Suprapubic skin (tissue), 4 donors: ENCODE data around the gene LRP2BP. TPM values are rescaled to one million over a fixed set of nuclear protein-coding genes. Genes with fewer than 3 reads are reported as not detected.

Experiments used
- DNase-seq, 2 donors: peaks; one replicate each; pipeline ENCODE4 v3.0.0-alpha.2; 2019; ENCODE audit warnings: low spot score in 2 of 2
- H3K27ac ChIP-seq: fragments of 200-600 bp; sonication (generic); one replicate; pipeline ENCODE4 v1.5.1; 2019
- H3K27me3 ChIP-seq: fragments of 200-600 bp; sonication (generic); one replicate; pipeline ENCODE4 v1.5.1; 2019
- H3K36me3 ChIP-seq: fragments of 200-600 bp; sonication (generic); one replicate; pipeline ENCODE4 v1.5.1; 2019
- H3K4me1 ChIP-seq: fragments of 200-600 bp; sonication (generic); one replicate; pipeline ENCODE4 v1.5.1; 2019
- H3K4me3 ChIP-seq: fragments of 200-600 bp; sonication (generic); one replicate; pipeline ENCODE4 v1.5.1; 2019; ENCODE audit warnings: mild to moderate bottlenecking
- H3K9me3 ChIP-seq: fragments of 200-600 bp; sonication (generic); one replicate; pipeline ENCODE4 v1.5.1; 2019
- EP300 ChIP-seq: sonication (generic); formaldehyde crosslinking; IDR thresholded peaks from one replicate; pipeline ENCODE4 v1.6.1; 2017; ENCODE audit warnings: antibody characterized with exemption
- POLR2A ChIP-seq, 2 donors: fragments of 450-650 bp; IDR thresholded peaks; one replicate each; pipeline ENCODE4 v1.6.1; 2017; ENCODE audit warnings: antibody characterized with exemption in 2 of 2, mild to moderate bottlenecking in 2 of 2, moderate library complexity in 2 of 2
- POLR2AphosphoS5 ChIP-seq, 3 donors: sonication (generic); formaldehyde crosslinking; IDR thresholded peaks; one replicate each; pipeline ENCODE4 v1.6.1; 2017; ENCODE audit warnings: antibody characterized with exemption in 3 of 3
- WGBS: methylation state at CpG from one replicate; pipeline ENCODE4 v1.1.5; 2018; 5-methylcytosine and 5-hydroxymethylcytosine counted together
- total RNA-seq, 4 donors: library from RNA; depleted of rRNA; stranded (reverse); fragments of >200 nt; gene quantifications; one replicate each; pipeline ENCODE4 v1.1.0, GENCODE V29; 2016
- TF ChIP-seq, protein P1 (sequence below), 2 donors: fragments of 200-600 bp in 1 of 2; fragments of 450-650 bp in 1 of 2; sonication (generic) in 1 of 2; IDR thresholded peaks; one replicate each; pipeline ENCODE4 v1.5.1; 2016 to 2019; ENCODE audit warnings: antibody characterized with exemption in 2 of 2, mild to moderate bottlenecking in 1 of 2, moderate library complexity in 1 of 2

LRP2BP gene
- total RNA-seq, 4 donors from 2014 or later: 0.60 to 3.1 (median 1.3) TPM

DNA sequence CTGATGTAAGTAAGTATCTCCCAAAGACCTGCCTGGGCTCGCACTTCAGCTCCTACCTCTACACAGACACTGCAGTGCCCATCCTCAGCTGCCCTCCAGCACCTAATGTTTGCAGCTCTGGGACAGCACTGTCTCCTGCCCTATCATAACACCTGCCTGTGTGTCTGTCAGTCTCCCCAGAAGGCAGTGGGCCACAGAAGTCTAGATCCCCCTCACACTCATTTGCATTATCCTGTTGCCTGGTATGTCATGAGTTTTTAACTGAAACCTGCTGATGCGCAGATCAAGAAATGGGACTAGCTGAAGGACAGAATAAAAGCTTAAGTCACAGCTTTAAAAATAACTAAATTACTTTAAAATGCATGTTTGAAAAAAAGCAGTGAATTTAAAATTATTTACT is 43.0 kb downstream of the LRP2BP start:
- H3K4me1 ChIP-seq: no peaks in the 10 kb centered on the region
- H3K9me3 ChIP-seq: no peaks in the 10 kb centered on the region
- H3K27me3 ChIP-seq: no peaks in the 10 kb centered on the region
- no peak overlapping the region for H3K27ac ChIP-seq
- no peak overlapping the region for H3K4me3 ChIP-seq
- 95% methylated on average over 2 of the region's 2 CpGs for WGBS
- no peak for TF ChIP-seq POLR2A (IDR thresholded peaks at IDR 0.05)
- TF ChIP-seq, protein P1, sequence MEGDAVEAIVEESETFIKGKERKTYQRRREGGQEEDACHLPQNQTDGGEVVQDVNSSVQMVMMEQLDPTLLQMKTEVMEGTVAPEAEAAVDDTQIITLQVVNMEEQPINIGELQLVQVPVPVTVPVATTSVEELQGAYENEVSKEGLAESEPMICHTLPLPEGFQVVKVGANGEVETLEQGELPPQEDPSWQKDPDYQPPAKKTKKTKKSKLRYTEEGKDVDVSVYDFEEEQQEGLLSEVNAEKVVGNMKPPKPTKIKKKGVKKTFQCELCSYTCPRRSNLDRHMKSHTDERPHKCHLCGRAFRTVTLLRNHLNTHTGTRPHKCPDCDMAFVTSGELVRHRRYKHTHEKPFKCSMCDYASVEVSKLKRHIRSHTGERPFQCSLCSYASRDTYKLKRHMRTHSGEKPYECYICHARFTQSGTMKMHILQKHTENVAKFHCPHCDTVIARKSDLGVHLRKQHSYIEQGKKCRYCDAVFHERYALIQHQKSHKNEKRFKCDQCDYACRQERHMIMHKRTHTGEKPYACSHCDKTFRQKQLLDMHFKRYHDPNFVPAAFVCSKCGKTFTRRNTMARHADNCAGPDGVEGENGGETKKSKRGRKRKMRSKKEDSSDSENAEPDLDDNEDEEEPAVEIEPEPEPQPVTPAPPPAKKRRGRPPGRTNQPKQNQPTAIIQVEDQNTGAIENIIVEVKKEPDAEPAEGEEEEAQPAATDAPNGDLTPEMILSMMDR (IDR thresholded peaks at IDR 0.05): no peak
- no peak for TF ChIP-seq EP300
- TF ChIP-seq POLR2AphosphoS5 (IDR thresholded peaks at IDR 0.05): no peak
- H3K36me3 ChIP-seq: peaks cover 28% of the 10 kb centered on the region
- DNase-seq: no peak

DNA sequence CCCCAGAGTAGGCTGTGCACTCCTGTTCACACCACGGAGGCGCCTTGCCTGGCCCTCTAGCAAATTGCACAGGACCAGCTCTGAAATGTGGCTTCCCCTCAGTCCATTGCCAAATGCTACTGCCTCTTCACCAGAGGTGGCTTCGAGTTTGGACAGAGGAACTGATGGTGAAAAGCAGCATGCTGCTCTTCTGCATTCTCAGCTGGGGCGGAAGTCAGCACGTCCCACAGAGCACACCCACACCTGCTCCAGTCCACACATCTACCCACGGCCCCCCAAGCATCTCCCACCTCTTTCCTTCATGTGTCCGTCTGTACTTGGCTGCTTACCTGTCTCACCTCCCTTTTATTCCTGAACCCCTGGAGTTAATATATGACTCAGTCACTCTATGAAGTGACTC is 43.5 kb downstream of the LRP2BP start:
- WGBS: 87% methylated on average over 7 of the region's 7 CpGs
- H3K4me1 ChIP-seq: no peaks in the 10 kb centered on the region
- no peak overlapping the region for H3K4me3 ChIP-seq
- H3K36me3 ChIP-seq: peaks cover 32% of the 10 kb centered on the region
- TF ChIP-seq EP300 (no peak), POLR2A (IDR thresholded peaks at IDR 0.05) (no peak), POLR2AphosphoS5 (IDR thresholded peaks at IDR 0.05) (no peak)
- TF ChIP-seq, protein P1 (IDR thresholded peaks at IDR 0.05): no peak
- no peak for DNase-seq
- H3K27me3 ChIP-seq: no peaks in the 10 kb centered on the region
- no peak overlapping the region for H3K27ac ChIP-seq
- no peaks in the 10 kb centered on the region for H3K9me3 ChIP-seq

DNA sequence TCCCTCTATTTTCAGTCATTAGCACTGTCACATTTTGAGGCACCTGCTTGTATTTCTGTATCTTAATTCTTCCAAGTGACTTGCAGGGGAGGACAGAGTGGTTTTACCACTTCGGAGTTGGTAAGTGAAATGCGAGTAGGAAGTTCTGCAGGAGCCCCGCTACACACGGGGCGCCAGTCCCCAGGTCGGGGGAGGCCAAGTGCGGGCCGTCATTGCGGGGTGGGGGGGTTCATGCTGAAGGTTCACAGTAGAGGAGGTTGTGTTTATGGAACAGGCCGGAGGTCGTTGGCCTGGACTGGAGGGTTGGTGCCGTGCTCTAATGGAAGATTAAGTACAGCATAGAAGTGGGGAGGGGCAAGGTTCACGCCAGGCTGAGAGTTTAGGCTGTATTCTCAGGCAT is 44.0 kb downstream of the LRP2BP start:
- 90% methylated on average over 13 of the region's 13 CpGs for WGBS
- H3K27me3 ChIP-seq: no peaks in the 10 kb centered on the region
- no peak for DNase-seq
- TF ChIP-seq POLR2AphosphoS5 (IDR thresholded peaks at IDR 0.05) (no peak), EP300 (no peak), POLR2A (IDR thresholded peaks at IDR 0.05) (no peak)
- TF ChIP-seq, protein P1 (IDR thresholded peaks at IDR 0.05): no peak
- peaks cover 37% of the 10 kb centered on the region for H3K36me3 ChIP-seq
- H3K4me1 ChIP-seq: no peaks in the 10 kb centered on the region
- no peaks in the 10 kb centered on the region for H3K9me3 ChIP-seq
- no peak overlapping the region for H3K4me3 ChIP-seq
- no peak overlapping the region for H3K27ac ChIP-seq

DNA sequence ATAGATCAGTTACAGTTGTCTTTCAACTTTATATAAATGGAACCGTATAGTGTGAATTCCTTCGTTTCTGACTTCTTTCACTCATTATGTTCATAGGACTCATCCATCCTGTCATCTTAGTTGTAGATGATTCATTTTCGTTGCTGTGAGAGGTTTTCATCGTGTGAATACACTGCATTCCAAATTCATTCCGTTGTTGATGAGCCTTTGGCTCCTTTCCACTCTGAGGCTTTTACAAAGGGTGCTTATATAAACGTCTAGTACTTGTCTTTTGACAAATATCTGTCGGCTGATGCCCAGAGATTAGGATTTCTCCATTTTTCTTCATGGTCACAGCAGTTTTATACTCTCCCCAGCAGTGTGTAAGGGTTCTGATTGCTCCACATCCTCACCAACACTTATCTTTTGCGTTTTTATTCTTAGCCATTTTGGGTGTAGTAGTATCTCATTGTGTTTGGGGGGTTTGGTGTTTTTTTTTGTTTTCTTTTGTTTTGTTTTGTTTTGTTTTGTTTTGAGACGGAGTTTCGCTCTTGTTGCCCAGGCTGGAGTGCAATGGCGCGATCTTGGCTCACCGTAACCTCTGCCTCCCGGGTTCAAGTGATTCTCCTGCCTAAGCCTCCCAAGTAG is 48.6 kb downstream of the LRP2BP start:
- H3K27me3 ChIP-seq: no peaks in the 10 kb centered on the region
- H3K36me3 ChIP-seq: peaks cover 43% of the 10 kb centered on the region
- no peaks in the 10 kb centered on the region for H3K4me1 ChIP-seq
- 87% methylated on average over 14 of the region's 14 CpGs for WGBS
- TF ChIP-seq POLR2AphosphoS5 (IDR thresholded peaks at IDR 0.05): no peak
- TF ChIP-seq, protein P1 (IDR thresholded peaks at IDR 0.05): no peak
- TF ChIP-seq POLR2A (IDR thresholded peaks at IDR 0.05): no peak
- no peak for TF ChIP-seq EP300
- H3K9me3 ChIP-seq: no peaks in the 10 kb centered on the region
- no peak overlapping the region for H3K4me3 ChIP-seq
- DNase-seq: no peak
- no peak overlapping the region for H3K27ac ChIP-seq

DNA sequence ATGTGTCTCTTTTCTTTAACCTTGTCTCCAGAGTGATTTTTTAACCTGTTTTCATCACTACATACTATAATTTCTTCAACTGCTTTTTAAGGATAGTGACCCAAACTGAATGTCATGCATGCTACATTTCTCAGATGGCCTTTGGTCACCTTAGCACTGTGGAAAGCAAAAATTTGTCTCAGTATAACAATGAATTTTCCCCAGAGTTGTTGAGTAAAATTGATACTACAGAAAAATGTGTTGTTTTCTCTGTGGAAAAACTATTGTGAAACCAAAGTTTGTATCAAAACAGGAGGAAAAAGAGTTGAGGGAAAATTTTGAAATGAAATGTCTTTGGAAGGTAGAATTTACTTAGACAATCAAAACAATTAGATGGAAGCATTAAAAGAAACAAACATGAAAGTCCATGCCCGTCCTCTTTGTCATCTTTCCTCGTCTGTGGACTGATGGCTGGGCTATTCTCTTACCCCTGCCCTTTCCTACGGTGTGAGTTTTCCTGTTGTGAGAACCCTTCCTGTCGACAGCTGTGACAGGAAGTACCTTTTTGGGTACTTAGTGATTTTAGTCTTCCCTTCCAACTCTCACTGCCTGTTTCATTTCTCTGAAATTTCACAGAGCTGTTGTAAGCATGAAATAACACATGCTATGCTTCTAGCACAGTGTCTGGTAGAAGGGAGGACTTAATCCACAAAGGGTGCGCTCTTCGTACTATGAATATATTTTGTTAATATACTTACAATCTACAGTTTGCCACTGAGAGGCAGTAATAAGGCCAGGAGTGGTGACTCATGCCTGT is 50.8 kb downstream of the LRP2BP start:
- DNase-seq: no peak
- 80% methylated on average over 6 of the region's 6 CpGs for WGBS
- Histone ChIP-seq H3K4me3 (no peak overlapping the region), H3K27me3 (no peaks in the 10 kb centered on the region), H3K4me1 (no peaks in the 10 kb centered on the region), H3K27ac (no peak overlapping the region), H3K36me3 (peaks cover 40% of the 10 kb centered on the region), H3K9me3 (no peaks in the 10 kb centered on the region)
- TF ChIP-seq POLR2A (IDR thresholded peaks at IDR 0.05) (no peak), EP300 (no peak), POLR2AphosphoS5 (IDR thresholded peaks at IDR 0.05) (no peak)
- TF ChIP-seq, protein P1 (IDR thresholded peaks at IDR 0.05): no peak
